Cardiac septum (tissue), 1 donor: ENCODE results near the gene MKRN2OS. TPM values are rescaled to one million over a fixed set of nuclear protein-coding genes. Genes with fewer than 3 reads are reported as not detected.

Experiments
- DNase-seq: peaks from one replicate; pipeline ENCODE4 v3.0.0-alpha.2; 2020; ENCODE audit warnings: low spot score
- intact Hi-C: fragments of 100-400 bp; cut with DNase I; formaldehyde crosslinking; loops from one replicate; pipeline ENCODE4 v1.14.0; 2022
- long read RNA-seq: library from polyadenylated mRNA; unstranded; transcript quantifications from one replicate; pipeline ENCODE4 v2.0.0, GENCODE V29; 2021
- total RNA-seq: library from RNA; stranded (reverse); fragmentation: NEBNext Ultra II Directional; extraction: Animal tissue kit (Norgen Biotek cat#: 25700); gene quantifications from one replicate; pipeline ENCODE4 v1.2.1, GENCODE V29; 2021
- donor health status: DM: no; HTN: no; CAD: no.

The MKRN2OS gene, protein sequence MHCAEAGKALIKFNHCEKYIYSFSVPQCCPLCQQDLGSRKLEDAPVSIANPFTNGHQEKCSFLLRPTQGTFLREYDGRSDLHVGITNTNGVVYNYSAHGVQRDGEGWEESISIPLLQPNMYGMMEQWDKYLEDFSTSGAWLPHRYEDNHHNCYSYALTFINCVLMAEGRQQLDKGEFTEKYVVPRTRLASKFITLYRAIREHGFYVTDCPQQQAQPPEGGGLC
- 0.48 TPM for total RNA-seq
- long read RNA-seq, partial matches to known transcripts, result 0 of 4 reads
- long read RNA-seq, other reads (novel, unspliced or antisense), result 4 of 4 reads

DNA sequence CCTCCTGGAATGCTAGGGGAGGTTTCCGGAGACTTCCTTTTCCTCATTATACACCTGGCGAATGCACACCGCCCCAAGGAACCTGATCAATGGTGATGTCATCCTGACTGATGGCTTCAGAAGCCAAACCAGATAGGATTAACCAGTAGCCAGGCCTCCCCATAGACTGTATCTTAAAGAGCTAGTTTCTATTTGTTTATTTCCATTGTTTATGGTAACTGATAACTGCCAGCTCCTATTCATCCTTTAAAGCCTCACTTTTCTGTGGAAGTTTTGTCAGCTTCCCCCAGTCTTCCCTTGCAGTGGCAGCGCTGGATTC is at the start of gene MKRN2OS:
Gene MKRN2OS (minus strand): TSS at position 27 of the 319 bp plus-strand sequence. CDS start 35 bp downstream, outside the sequence.
- DNase-seq, result no peak
- intact Hi-C loops, result no loop called here

- intact Hi-C loops, result no loop called here
- DNase-seq, result no peak
Observed at GRCh38 chr3:12593473-12593872, 48.2 kb upstream of the MKRN2OS start.

DNA sequence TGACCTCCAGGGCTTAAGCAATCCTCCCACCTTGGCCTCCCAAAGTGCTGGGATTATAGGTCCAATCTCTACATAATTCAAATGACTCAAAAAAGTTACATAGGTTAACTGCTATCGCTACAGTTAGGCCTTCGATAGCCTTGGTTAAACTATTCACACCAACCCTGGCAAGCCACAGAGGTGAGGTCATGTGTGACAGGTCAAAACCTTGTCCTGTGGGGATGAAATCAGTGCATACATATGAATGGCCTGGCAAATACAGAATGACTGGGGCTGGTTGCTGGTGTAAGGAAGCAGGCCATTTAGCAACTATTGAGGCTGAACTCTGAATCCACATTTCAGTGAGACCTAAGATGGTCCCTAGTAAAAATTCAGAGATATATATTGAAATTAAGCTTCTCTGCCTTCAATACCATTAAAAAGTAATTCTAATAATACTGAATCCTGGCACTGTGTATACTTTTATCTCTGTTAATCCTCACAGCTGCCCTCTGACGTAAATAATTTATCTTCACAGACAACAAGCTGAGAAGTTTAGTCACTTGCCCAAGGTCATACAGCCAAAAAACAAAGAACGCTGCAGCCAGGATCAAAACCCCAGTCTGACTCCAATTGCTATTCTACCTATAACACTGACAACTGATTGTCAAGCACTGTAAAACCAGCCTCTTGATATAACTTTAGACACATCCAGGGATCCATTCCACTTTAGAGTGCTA is 46.9 kb upstream of the MKRN2OS start:
- intact Hi-C loops, result no loop called here
- no peak for DNase-seq

DNA sequence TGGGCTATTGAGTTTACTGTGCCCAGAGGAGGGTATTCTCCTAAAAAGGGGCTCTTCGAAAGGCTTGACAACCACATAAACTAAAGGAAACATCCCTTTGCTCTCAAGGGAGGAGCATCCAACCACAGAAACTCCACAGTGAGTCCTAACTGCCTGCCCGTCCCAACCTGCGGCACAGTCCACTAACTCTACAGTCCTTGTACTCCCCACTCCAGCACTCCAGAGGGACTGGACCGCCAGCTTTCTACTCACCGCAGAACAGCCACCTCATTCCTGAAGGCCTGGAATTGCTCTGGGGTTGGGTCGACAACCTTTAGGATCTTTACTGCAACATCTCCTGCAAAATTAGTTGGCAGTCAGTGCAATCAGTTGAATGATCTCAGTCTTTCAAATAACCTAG is 46.2 kb upstream of the MKRN2OS start:
- intact Hi-C loops, result no loop called here
- DNase-seq, result no peak

- DNase-seq, result no peak
- intact Hi-C loops, result no loop called here
Observed at GRCh38 chr3:12590096-12590495, 44.8 kb upstream of the MKRN2OS start.

GRCh38 chr3:12588039-12589009 is 43.0 kb upstream of the MKRN2OS start:
- intact Hi-C loops, result no loop called here
- no peak for DNase-seq

GRCh38 chr3:12586403-12586802 is 41.1 kb upstream of the MKRN2OS start:
- DNase-seq, result no peak
- intact Hi-C loops, result no loop called here

DNA sequence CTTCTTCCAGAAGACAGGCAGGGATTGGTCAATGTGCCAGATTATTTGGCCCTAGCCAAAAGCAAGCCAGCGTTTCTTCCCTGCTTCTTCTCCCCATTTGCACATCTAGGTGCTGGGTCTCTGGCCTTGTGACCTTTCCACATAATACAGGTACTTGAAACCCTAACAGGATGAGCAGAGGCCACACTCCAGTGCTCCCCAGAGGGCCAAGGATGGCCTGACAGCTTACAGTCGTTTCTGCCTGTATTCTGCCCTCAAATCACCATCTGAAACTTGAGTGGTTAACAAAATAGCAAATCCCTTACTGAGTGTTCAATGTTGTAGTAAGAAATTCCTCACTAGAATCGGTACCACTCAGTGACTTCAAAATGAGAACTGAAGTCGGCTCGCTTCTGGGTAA is 40.7 kb upstream of the MKRN2OS start:
- DNase-seq, result no peak
- intact Hi-C loops, result no loop called here

- intact Hi-C loops, result no loop called here
- no peak for DNase-seq
Observed at GRCh38 chr3:12585181-12585580, 39.9 kb upstream of the MKRN2OS start.

DNA sequence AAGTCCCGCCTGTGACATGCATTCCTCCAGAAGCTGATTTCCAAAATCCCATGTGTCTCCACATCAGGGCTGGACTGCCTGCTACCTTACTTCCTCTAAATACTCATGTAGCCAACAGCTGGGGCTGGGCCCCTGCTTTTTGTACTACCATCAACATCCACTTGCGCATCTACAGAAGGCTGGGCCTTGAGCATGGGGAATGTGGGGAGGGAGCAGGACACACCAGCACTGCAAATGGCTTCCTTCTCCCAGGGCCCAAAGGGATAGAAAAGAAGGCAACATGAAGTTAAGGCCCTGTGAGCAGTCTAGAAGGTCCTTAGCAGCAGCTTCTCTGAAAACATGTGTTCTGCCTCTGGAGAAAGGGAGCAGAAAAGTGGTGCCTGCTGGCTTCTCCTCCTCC is 38.8 kb upstream of the MKRN2OS start:
- DNase-seq, result no peak
- intact Hi-C loops, result no loop called here

DNA sequence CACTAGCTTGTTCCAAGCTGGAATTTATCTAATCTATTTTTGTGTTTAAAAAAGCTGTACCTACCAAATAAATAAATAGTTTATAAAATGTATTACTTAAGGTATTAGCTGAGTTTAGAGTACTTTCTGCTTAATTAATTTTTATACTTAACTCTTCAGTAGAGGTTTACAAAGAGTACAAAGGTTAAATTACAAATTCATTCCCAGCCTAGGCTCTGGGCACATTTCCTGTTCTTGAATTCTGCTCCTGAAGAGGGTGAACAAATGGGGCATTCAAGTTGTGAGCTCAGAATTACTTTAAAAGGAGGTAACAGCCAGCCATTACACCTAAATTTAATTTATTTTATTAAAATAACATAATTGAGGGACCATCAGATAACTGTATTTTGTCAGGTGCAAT is 38.0 kb upstream of the MKRN2OS start:
- no peak for DNase-seq
- intact Hi-C loops, result no loop called here

DNA sequence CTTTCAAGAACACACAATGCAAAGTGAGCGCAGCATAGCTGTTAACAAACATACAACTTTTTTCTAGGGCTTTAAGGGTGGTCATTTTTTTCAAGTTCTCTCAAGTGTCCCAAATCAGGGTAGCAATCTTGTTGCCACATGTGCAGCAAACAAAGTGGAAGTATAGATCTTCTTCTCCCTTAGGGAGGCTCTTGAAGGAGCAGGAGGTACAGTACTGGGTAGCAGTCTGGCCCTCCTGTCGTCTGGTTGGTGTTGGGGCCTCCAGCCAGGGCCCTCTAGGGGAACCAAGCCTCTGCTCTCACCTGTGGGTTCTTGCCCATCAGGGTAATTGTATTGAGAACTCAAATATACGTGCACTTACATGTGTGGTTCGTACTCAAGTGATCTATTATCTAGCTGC is 37.4 kb upstream of the MKRN2OS start:
- intact Hi-C loops, result no loop called here
- DNase-seq, result no peak

DNA sequence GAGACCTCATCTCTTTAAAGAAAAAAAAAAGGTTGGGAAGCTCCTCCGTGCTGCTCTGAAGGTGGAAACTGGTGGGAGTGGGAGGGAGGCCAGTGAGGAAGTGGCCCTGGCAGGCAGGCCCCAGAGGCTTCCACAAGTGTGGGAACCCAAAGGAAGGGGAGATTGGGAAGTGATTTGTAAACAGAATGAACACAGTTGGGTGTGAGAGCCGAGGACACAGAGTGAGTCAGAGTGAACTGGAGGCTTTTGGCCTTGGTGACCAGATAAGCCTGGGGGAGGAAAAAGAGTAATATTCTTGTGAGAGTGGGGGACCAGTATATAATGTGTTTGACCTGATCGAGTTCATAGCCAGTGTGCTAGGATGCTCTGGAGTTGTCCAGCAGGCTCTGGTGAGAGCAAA is 34.6 kb upstream of the MKRN2OS start:
- intact Hi-C loops, result no loop called here
- no peak for DNase-seq

DNA sequence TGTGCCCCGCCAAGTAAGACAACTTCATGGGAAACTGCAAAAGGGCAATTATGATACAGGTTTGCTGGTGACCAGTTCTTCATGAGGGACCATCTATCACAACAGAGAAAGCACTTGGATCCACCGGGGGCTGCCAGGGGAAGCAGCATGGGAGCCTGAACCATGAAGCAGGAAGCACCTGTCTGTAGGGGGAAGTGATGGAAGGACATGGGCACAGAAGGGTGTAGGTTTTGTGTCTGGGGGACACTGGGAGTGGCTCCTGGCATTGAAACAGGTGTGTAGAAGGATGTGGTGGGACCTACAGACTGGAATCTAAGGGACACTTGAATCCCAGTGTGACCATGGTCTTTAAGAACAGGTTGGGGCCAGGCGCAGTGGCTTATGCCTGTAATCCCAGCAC is 34.2 kb upstream of the MKRN2OS start:
- no peak for DNase-seq
- intact Hi-C loops, result no loop called here

- DNase-seq, result no peak
Observed at GRCh38 chr3:12578742-12579141, 33.4 kb upstream of the MKRN2OS start.

GRCh38 chr3:12577379-12577778 is 32.1 kb upstream of the MKRN2OS start:
- intact Hi-C loops, result no loop called here
- DNase-seq, result no peak

More at GRCh38 chr3:12578742-12579141, 33.4 kb upstream of the MKRN2OS start:
- intact Hi-C loops, result no loop called here

- intact Hi-C loops, result no loop called here
- no peak for DNase-seq
Observed at GRCh38 chr3:12574661-12575060, 29.4 kb upstream of the MKRN2OS start.

DNA sequence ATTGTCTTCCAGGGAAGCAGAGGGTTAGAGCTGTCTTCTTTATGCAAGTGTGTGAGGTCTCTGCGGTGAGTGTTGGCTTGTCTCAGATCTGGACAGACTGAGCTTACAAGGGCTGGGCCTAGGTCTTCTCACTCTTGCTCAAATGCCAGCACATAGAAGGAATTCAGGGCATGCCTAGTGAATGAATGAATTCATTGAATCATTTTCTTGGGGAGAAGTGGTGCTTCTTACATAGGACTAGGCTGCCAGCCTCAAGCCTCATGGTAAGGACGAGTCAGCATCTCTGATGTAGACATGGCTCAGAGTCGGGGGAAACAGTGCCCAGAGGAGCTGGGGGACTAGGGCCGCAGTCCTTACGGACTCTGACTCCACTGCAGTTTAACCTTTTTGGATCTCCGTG is 28.8 kb upstream of the MKRN2OS start:
- intact Hi-C loops, result no loop called here
- no peak for DNase-seq

DNA sequence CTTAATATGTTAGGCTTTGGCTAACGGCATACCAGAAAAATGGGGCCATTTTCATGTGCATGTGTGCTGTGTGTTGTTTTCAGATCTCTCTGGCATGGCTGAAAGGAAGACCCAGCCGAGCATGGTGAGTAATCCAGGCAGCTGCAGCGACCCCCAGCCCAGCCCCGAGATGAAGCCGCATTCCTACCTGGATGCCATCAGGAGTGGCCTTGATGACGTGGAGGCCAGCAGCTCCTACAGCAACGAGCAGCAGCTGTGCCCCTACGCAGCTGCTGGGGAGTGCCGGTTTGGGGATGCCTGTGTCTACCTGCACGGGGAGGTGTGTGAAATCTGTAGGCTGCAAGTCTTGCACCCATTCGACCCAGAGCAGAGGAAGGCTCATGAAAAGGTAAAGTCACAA is 26.7 kb upstream of the MKRN2OS start:
- intact Hi-C loops, result no loop called here

DNA sequence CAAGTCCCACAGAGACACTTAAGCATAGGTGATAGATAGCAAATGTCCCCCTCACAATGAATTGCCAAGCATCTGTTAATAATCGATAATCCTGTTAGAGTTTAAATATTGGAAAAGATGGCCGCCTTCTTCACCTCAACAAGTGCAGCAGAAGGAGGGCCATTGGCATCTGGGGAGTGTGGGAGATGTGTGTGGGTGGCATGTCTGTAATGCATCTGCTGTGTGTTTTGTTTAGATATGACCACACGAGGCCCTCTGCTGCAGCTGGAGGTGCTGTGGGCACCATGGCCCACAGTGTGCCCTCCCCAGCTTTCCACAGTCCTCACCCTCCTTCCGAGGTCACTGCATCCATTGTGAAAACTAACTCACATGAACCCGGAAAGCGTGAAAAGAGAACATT is 24.5 kb upstream of the MKRN2OS start:
- intact Hi-C loops, result no loop called here
- DNase-seq, result no peak

More for the DNA sequence above, 26.7 kb upstream of the MKRN2OS start:
- DNase-seq, result no peak
